ENCODE results near the gene USP53. TPM values are rescaled to one million over a fixed set of nuclear protein-coding genes. Genes with fewer than 3 reads are reported as not detected.
"Not testable (repeated sequence)": the region's sequence is repeated elsewhere in the genome, so short reads cannot be mapped to it uniquely, and the experiment has no call there.

Gene USP53
- total and polyA plus RNA-seq, 2 donors (not counting 3 experiments of a cell fraction or from before 2014, with no cell fraction given), result 7.8 to 22.8 TPM

DNA sequence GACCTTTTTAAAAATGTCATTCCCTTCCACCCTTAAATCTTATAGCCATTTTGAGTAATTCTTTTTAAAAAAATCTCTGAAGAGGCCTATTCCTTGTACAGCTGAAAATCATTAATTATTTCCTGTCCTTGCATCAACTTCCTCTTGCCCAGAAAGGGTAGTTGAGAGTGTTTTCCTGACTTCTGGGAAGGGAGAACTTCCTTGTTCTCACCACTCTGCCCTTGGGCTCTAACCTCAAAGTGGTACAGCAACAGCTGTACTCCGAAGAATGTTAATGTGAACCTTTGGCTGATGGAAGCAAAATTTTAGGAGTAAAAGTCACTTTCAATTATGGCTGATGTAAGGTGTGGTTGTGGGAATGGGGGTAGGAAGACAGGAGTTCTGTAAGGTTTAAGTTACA, 124.5 kb downstream of the USP53 start:
- FAIRE-seq, result no peak
- Histone ChIP-seq H3K4me3 (replicated peaks in 1 of 3; ENCODE audit: insufficient read depth in 1 of 3, low read depth in 1 of 3, low read length in 3 of 3) (no peak overlapping the region), H3K27me3 (ENCODE audit: control insufficient read depth in 2 of 2, insufficient read depth in 2 of 2, low read length in 2 of 2) (no peaks in the 10 kb centered on the region), H4K20me1 (replicated peaks; ENCODE audit: control insufficient read depth, extremely low read depth, insufficient read depth, low read length) (no peaks in the 10 kb centered on the region), H3K9me1 (replicated peaks; ENCODE audit: control insufficient read depth, extremely low read depth, insufficient read depth, low read length) (no peaks in the 10 kb centered on the region), H3K4me2 (ENCODE audit: insufficient read depth, low read length) (no peak overlapping the region), H3K9ac (replicated peaks; ENCODE audit: extremely low read depth, insufficient read depth, low read length) (no peak overlapping the region), H3K36me3 (ENCODE audit: control insufficient read depth in 2 of 2, extremely low read depth in 1 of 2, insufficient read depth in 2 of 2, low read length in 2 of 2) (no peaks in the 10 kb centered on the region), H3K9me3 (replicated peaks; ENCODE audit: control insufficient read depth, insufficient read depth, low read length) (no peaks in the 10 kb centered on the region), H2AFZ (ENCODE audit: low read depth, low read length) (no peak overlapping the region), H3K4me1 (ENCODE audit: control insufficient read depth, extremely low read depth, insufficient read depth, low read length) (no peaks in the 10 kb centered on the region), H3K27ac (ENCODE audit: insufficient read depth, low read depth, low read length) (no peak overlapping the region), H3K79me2 (ENCODE audit: control insufficient read depth, insufficient read depth, low read length) (no peaks in the 10 kb centered on the region)
- ChIA-PET POLR2A (no interaction called here), CTCF (no interaction called here)
- BruUV-seq (replicated peaks), result no TSS peak
- intact Hi-C loops (cut with micrococcal nuclease) (no loop called here), dilution Hi-C loops (cut with MboI; ENCODE audit: extremely low pct_ligation_motif_present, low sequenced_read_pairs) (no loop called here)
- DNase-seq (ENCODE audit: low read depth, low spot score), result peak; percentile 42
- TF ChIP-seq FOS (IDR thresholded peaks at IDR 0.05; ENCODE audit: borderline replicate concordance, insufficient read depth, low read length), result no peak
- TF ChIP-seq GATA2 (IDR thresholded peaks at IDR 0.05; ENCODE audit: insufficient read depth, insufficient read length, low read depth, low read length), result no peak
- no peak for TF ChIP-seq MYC (IDR thresholded peaks at IDR 0.05; ENCODE audit: low read depth, low read length)
- no peak for TF ChIP-seq EZH2 (IDR thresholded peaks at IDR 0.05; ENCODE audit: borderline replicate concordance, low read depth, low read length, severe bottlenecking)
- no peak for TF ChIP-seq JUN (IDR thresholded peaks at IDR 0.05; ENCODE audit: borderline replicate concordance, insufficient read depth, insufficient read length, low read depth)
- TF ChIP-seq, protein P1, sequence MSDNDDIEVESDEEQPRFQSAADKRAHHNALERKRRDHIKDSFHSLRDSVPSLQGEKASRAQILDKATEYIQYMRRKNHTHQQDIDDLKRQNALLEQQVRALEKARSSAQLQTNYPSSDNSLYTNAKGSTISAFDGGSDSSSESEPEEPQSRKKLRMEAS (IDR thresholded peaks at IDR 0.05; ENCODE audit: insufficient read depth, insufficient read length), result no peak
- TF ChIP-seq, protein P2, sequence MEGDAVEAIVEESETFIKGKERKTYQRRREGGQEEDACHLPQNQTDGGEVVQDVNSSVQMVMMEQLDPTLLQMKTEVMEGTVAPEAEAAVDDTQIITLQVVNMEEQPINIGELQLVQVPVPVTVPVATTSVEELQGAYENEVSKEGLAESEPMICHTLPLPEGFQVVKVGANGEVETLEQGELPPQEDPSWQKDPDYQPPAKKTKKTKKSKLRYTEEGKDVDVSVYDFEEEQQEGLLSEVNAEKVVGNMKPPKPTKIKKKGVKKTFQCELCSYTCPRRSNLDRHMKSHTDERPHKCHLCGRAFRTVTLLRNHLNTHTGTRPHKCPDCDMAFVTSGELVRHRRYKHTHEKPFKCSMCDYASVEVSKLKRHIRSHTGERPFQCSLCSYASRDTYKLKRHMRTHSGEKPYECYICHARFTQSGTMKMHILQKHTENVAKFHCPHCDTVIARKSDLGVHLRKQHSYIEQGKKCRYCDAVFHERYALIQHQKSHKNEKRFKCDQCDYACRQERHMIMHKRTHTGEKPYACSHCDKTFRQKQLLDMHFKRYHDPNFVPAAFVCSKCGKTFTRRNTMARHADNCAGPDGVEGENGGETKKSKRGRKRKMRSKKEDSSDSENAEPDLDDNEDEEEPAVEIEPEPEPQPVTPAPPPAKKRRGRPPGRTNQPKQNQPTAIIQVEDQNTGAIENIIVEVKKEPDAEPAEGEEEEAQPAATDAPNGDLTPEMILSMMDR (IDR thresholded peaks at IDR 0.05; ENCODE audit: extremely low read depth in 1 of 2, insufficient read depth in 1 of 2, low read depth in 1 of 2, low read length in 2 of 2), result no peak

DNA sequence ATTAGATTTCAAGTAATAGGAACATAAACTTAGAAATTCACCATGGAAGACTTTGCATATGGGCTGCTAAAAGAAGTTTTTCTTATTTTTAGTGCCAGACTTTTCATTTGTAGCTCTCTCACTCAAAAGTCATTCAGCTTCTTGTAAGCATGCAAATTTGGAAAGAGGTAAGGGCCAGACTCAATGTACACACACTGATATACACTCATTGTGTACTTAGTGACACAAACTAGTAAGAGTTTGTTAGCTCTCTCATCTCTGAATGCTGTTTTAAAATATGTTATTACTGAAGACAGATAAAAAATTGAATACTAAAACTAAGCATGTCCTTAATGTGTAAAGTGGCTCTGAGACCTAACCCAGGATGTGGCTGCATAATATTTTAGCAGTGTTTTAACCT, 127.4 kb downstream of the USP53 start:
- H2AFZ ChIP-seq (ENCODE audit: low read depth, low read length); FAIRE-seq; H3K9ac ChIP-seq (replicated peaks; ENCODE audit: extremely low read depth, insufficient read depth, low read length); POLR2A ChIA-PET; intact Hi-C loops (cut with micrococcal nuclease); dilution Hi-C loops (cut with MboI; ENCODE audit: extremely low pct_ligation_motif_present, low sequenced_read_pairs); H3K4me1 ChIP-seq (ENCODE audit: control insufficient read depth, extremely low read depth, insufficient read depth, low read length); H3K9me1 ChIP-seq (replicated peaks; ENCODE audit: control insufficient read depth, extremely low read depth, insufficient read depth, low read length); H3K4me2 ChIP-seq (ENCODE audit: insufficient read depth, low read length); H3K79me2 ChIP-seq (ENCODE audit: control insufficient read depth, insufficient read depth, low read length); BruUV-seq (replicated peaks); CTCF ChIA-PET; H4K20me1 ChIP-seq (replicated peaks; ENCODE audit: control insufficient read depth, extremely low read depth, insufficient read depth, low read length); H3K9me3 ChIP-seq (replicated peaks; ENCODE audit: control insufficient read depth, insufficient read depth, low read length); H3K36me3 ChIP-seq (ENCODE audit: control insufficient read depth in 2 of 2, extremely low read depth in 1 of 2, insufficient read depth in 2 of 2, low read length in 2 of 2); H3K27me3 ChIP-seq (ENCODE audit: control insufficient read depth in 2 of 2, insufficient read depth in 2 of 2, low read length in 2 of 2); H3K27ac ChIP-seq (ENCODE audit: insufficient read depth, low read depth, low read length); H3K4me3 ChIP-seq (replicated peaks in 1 of 3; ENCODE audit: insufficient read depth in 1 of 3, low read depth in 1 of 3, low read length in 3 of 3); DNase-seq (ENCODE audit: low read depth, low spot score): not testable (repeated sequence)

DNA sequence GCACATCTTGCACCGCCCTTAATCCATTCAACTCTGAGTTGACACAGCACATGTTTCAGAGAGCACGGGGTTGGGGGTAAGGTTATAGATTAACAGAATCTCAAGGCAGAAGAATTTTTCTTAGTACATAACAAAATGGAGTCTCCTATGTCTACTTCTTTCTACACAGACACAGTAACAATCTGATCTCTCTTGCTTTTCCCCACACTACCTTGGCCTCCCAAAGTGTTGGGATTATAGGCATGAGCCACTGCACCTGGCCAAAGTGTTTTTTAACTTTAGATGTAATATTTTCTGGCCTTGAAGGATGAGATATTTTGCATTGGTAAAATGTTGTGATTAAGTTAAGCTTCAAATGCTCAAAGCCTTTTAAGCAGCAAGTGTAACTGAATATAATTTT, 130.8 kb downstream of the USP53 start:
- H2AFZ ChIP-seq (ENCODE audit: low read depth, low read length); intact Hi-C loops (cut with micrococcal nuclease); H3K36me3 ChIP-seq (ENCODE audit: control insufficient read depth in 2 of 2, extremely low read depth in 1 of 2, insufficient read depth in 2 of 2, low read length in 2 of 2); BruUV-seq (replicated peaks); CTCF ChIA-PET; FAIRE-seq; DNase-seq (ENCODE audit: low read depth, low spot score); dilution Hi-C loops (cut with MboI; ENCODE audit: extremely low pct_ligation_motif_present, low sequenced_read_pairs); H3K79me2 ChIP-seq (ENCODE audit: control insufficient read depth, insufficient read depth, low read length); H3K9ac ChIP-seq (replicated peaks; ENCODE audit: extremely low read depth, insufficient read depth, low read length); H3K4me3 ChIP-seq (replicated peaks in 1 of 3; ENCODE audit: insufficient read depth in 1 of 3, low read depth in 1 of 3, low read length in 3 of 3); H3K27ac ChIP-seq (ENCODE audit: insufficient read depth, low read depth, low read length); H4K20me1 ChIP-seq (replicated peaks; ENCODE audit: control insufficient read depth, extremely low read depth, insufficient read depth, low read length); H3K4me2 ChIP-seq (ENCODE audit: insufficient read depth, low read length); POLR2A ChIA-PET; H3K27me3 ChIP-seq (ENCODE audit: control insufficient read depth in 2 of 2, insufficient read depth in 2 of 2, low read length in 2 of 2); H3K4me1 ChIP-seq (ENCODE audit: control insufficient read depth, extremely low read depth, insufficient read depth, low read length); H3K9me1 ChIP-seq (replicated peaks; ENCODE audit: control insufficient read depth, extremely low read depth, insufficient read depth, low read length); H3K9me3 ChIP-seq (replicated peaks; ENCODE audit: control insufficient read depth, insufficient read depth, low read length): not testable (repeated sequence)
